Measurements from ENCODE around the gene QPCT.
"Not testable (repeated sequence)": the region's sequence is repeated elsewhere in the genome, so short reads cannot be mapped to it uniquely, and the experiment has no call there.

The QPCT gene

DNA sequence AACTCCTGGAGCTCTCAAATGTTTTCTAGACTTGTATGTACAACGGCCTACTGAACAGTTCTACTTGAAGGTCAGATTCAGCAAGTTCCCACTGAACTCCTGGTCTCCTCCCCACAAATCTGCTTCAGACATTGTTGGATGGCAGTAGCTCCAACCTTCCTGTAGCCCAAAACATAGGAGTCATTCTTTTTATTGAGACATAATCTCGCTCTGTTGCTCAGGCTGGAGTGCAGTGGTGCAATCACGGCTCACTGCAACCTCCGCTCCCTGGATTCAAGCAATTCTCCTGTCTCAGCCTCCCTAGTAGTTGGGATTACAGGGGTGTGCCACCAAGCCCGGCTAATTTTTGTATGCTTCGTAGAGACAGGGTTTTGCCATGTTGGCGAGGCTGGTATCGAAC lies 47.3 kb downstream of the QPCT start:
- no peak for DNase-seq (ENCODE audit: low spot score)

DNA sequence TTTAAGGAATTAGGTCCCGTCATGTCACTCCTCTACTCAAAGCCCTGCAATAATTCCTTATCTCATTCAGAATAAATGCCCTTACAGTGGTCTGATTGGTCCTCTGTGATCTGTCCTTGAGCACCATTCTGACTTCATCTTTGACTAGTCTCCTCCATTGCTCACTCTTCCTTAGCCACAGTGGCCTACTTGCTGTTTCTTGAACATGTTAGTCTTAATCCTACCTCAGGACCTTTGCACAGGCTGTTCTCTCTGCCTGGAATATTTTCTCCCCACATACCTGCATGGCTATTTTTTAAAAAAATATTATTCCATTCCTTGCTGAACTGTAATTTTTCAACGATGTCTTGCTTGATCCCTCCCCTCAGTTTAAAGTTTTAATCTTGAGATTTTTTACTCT lies 48.0 kb downstream of the QPCT start:
- DNase-seq (ENCODE audit: low spot score) = no peak

- DNase-seq (ENCODE audit: low spot score) = no peak
These were observed 49.8 kb downstream of the QPCT start for GRCh38 chr2:37394263-37394662.

DNA sequence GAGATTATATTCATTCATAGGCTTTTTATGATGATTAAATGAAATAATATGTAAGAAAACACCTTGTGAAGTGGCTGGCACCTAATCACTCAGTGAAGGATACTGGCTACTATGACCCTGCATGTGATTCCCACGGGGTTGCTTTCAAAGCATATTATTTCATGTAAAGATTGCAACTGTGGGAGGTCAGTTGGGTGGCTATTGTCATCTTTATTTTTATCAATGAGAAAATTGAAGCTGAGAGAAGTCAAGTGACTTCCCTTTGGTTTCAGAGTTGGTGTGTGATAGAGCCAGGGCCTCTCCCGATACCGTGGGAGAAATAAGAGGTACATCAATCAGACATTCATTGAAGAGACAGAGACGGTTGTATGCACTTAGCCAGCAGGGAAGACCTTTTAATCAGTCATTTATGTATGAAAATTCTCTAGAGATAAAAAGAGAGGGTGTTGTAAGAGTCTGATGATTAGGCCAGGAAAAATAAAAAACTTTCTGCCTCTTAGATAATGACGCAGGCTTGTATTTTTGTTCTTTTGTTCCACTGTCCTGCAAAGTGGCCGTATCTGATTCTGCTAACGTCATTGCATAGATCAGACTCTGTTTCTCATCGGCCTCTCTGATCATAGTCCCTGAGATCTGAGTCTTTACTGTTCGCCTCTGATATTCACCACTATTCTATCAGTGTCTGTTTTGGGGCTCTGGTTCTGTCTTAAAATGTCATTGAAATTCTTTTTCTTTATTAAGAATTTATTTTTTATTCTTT lies 50.5 kb downstream of the QPCT start:
- no peak for DNase-seq (ENCODE audit: low spot score)

DNA sequence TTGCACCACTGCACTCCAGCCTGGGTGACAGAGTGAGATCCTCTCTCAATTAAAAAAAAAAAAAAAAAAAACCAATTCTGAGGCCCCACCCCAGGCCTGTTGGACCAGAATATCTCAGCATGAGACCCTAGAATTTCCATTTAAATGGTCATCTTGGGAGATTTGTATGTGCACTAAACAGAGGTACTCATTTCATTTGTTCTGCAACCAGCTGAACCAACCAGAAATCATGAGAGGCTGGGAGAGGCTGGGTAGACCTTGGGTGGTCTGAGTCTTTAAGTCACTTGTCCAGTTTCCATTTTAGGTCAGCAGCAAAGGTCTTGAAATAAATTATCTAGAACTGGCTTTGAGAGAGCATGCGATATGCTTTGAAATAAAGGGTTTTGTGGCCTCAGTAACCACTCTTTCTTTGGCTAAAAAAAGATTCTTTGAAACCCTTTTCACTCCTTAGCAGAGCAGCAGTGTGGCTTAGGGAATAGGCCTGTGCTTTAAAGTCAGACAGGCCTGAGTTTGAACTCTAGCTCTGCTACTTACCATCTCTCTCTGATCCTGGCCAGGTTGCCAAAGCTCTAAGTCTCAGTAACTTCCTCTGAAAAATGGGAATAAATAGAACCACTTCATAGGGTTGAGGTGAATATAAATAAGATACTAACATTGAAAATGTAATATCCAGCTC lies 52.6 kb downstream of the QPCT start:
- no peak for DNase-seq (ENCODE audit: low spot score)

GRCh38 chr2:37398990-37399389 lies 54.6 kb downstream of the QPCT start:
- no peak for DNase-seq (ENCODE audit: low spot score)

GRCh38 chr2:37400041-37400440 lies 55.6 kb downstream of the QPCT start:
- DNase-seq (ENCODE audit: low spot score) = no peak

GRCh38 chr2:37402636-37403035 lies 58.2 kb downstream of the QPCT start:
- no peak for DNase-seq (ENCODE audit: low spot score)

DNA sequence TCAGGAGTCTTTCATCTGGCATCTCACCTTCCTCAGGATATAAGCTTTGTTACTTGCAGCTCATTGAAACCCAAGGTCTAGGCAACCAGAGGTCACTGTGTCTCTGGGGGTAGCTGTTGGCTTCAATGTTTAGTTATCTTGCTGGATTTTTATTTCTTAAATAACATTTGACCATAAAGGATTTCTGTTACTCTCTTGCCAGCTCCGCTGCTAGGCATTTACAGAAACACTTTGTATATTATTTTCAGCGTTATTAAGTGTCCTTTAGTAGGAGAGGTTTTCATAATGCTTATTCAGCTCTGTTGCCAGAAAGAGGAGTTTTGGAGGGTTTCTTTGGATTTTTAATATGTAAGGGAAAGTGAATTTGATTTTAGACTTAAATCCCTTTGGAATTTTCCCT lies 61.4 kb downstream of the QPCT start:
- DNase-seq (ENCODE audit: low spot score) = no peak

DNA sequence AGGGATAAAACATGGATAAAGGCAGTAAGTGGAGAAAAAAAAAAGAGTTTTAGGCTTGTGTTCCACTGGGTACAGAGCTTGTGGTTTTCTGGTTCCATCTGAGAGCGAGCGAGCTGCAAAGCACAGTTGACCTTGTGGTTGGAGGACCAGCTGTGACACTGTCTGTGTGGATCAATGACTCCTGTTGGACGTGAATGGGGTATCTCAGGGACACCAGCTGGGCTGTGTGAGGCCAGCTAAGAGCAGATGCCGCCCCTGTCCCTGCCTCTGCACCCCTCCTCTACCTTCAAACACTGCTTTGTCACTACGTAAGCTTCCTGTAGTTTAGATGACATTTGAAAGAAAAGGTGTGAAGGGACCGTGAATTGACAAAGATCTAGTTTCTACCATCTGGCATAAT lies 67.8 kb downstream of the QPCT start:
- DNase-seq (ENCODE audit: low spot score) = no peak

- not testable (repeated sequence) for DNase-seq (ENCODE audit: low spot score)
These were observed 69.6 kb downstream of the QPCT start for GRCh38 chr2:37413911-37414469.

GRCh38 chr2:37414470-37414949 lies 70.1 kb downstream of the QPCT start:
- DNase-seq (ENCODE audit: low spot score) = peak; percentile 57

DNA sequence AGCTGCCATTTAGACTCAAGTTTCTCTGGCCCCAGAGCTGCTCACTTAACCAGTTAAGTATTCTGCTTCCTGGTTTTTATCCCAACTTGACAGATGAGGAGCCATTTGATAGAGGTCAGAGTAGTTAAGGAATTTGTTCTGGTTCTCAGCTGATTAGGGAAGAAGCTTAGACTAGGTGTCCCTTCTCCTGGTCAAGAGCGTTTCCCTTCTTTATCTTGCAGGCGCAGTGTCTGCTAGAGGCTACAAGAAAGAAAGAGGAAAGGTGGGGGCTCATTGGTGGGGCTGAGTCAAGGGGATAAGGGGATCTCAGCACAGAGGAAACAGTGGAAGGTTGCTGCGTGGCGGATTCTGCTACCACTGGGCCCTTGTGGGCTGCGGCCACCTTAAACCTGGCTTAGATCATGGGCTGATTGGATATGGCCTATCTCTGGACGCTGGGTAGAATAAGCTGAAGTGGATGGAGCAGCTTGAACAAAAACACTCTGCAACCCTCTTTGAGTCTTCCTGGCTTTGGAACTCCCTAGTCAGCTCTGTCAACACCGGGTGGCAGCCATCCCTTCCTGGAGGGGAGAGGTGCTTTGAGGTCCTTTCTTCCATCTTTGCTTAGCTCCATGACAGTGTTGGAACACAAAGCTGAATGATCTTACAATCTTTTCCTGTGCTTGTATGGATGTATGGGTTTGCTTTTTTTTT lies 70.8 kb downstream of the QPCT start:
- DNase-seq (ENCODE audit: low spot score) = no peak

DNA sequence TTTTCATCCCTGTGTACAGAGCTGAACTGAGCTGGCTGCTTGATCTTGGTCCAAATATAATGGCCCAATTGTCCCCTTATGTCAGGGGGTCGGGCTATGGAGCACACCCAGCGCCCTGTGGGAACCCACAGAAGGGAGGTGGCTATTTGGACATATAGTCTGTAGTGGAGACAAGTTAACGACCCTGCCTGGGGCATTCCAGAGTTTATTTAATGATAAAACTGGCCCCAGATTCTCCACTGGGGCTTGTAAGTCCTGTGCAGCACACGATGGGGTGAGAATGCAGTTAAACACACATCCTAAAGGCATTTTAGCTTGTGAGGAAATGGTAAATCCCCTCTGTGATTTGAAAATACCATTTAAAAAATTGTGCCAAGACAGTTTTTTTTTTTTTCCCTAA lies 72.9 kb downstream of the QPCT start:
- DNase-seq (ENCODE audit: low spot score) = no peak

GRCh38 chr2:37418956-37419355 lies 74.5 kb downstream of the QPCT start:
- no peak for DNase-seq (ENCODE audit: low spot score)

- DNase-seq (ENCODE audit: low spot score) = no peak
These were observed 77.3 kb downstream of the QPCT start for GRCh38 chr2:37421686-37422085.

DNA sequence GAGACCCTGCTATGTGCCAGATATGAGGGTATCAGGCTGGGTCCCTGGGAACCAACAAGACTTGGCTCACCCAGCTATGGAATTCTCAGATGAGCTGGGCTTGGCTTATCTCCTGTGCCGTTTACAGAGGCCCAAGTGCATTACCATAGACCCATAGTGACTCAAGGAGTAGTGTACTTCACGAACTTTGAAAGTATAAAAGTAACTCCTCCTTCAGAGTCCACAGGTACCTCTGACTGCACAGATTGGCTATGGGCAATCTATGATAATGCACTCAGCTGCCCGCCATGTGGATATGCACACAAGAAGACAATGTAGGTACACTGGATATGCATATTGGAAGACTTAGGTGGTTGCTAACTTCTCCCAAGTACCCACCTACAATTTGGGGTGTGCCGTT lies 78.4 kb downstream of the QPCT start:
- no peak for DNase-seq (ENCODE audit: low spot score)
